Measurements from ENCODE around the gene SLC28A2.

The SLC28A2 gene

GRCh38 chr15:45326280-45326679, 74.2 kb downstream of the SLC28A2 start:
- DNase-seq (ENCODE audit: low read depth), result no peak

GRCh38 chr15:45326741-45327140, 74.7 kb downstream of the SLC28A2 start:
- no peak for DNase-seq (ENCODE audit: low read depth)

Data from stromal cell of bone marrow (primary cell).